ENCODE data around the gene VIPR1. TPM values are rescaled to one million over a fixed set of nuclear protein-coding genes. Genes with fewer than 3 reads are reported as not detected.

VIPR1 gene
- total and polyA plus RNA-seq, 2 donors (not counting 1 experiment from before 2014, with no cell fraction given) = 0.11 TPM; not detected in 1

DNA sequence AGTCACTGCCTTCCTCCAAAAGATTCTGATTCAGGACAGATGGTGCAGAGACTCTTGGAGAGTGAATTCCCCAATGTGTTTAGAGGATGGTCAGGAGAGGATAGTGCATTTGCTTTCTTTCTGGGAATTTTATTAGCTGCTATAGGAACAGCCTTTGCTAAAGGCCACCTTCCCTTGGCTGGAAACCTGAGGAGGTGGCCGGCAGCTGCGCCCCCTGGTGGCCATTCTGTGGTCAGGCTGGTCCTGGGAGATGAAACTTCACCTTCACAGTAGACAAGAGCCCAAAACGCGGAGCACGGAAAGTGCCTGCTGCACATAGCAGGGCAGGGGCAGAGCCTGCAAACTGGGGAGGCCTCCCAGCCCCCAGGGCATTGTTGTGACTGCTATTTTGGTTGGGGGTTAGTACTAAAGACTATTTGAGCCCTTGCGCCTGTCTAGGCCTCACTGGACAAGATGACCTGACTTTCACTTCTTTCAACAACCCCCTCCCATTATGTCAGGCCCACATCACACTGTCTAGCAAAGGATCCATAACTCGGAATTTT is 45.0 kb downstream of the VIPR1 start:
- no peaks in the 10 kb centered on the region for H3K27me3 ChIP-seq (ENCODE audit: control insufficient read depth, insufficient read depth, low read length)
- H3K4me3 ChIP-seq (replicated peaks in 1 of 4; ENCODE audit: control extremely low read depth in 1 of 4, insufficient read depth in 1 of 4, low read depth in 3 of 4, low read length in 4 of 4) = no peak overlapping the region
- DNase-seq (ENCODE audit: low read depth in 2 of 2) = peak; percentile 36 to 54
- H3K9ac ChIP-seq (ENCODE audit: insufficient read depth, low read length) = no peak overlapping the region
- H3K9me3 ChIP-seq (ENCODE audit: control insufficient read depth, insufficient read depth, low read depth, low read length) = no peaks in the 10 kb centered on the region
- no peak overlapping the region for H3K27ac ChIP-seq (ENCODE audit: insufficient read depth, low read length)
- H2AFZ ChIP-seq (ENCODE audit: low read length) = no peak overlapping the region
- H3K4me1 ChIP-seq (ENCODE audit: control insufficient read depth, extremely low read depth, insufficient read depth, low read length) = no peaks in the 10 kb centered on the region
- no peaks in the 10 kb centered on the region for H4K20me1 ChIP-seq (ENCODE audit: control insufficient read depth, extremely low read depth, insufficient read depth, low read length)
- no peak for TF ChIP-seq EZH2 (IDR thresholded peaks at IDR 0.05; ENCODE audit: low read length, missing control alignments)
- TF ChIP-seq, protein P1, sequence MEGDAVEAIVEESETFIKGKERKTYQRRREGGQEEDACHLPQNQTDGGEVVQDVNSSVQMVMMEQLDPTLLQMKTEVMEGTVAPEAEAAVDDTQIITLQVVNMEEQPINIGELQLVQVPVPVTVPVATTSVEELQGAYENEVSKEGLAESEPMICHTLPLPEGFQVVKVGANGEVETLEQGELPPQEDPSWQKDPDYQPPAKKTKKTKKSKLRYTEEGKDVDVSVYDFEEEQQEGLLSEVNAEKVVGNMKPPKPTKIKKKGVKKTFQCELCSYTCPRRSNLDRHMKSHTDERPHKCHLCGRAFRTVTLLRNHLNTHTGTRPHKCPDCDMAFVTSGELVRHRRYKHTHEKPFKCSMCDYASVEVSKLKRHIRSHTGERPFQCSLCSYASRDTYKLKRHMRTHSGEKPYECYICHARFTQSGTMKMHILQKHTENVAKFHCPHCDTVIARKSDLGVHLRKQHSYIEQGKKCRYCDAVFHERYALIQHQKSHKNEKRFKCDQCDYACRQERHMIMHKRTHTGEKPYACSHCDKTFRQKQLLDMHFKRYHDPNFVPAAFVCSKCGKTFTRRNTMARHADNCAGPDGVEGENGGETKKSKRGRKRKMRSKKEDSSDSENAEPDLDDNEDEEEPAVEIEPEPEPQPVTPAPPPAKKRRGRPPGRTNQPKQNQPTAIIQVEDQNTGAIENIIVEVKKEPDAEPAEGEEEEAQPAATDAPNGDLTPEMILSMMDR (conservative IDR thresholded peaks at IDR 0.05 in 1 of 2, IDR thresholded peaks at IDR 0.05 in 1 of 2; ENCODE audit: low read depth in 1 of 2, low read length in 2 of 2) = peak; percentile 91 to 92
- H3K36me3 ChIP-seq (ENCODE audit: control insufficient read depth, insufficient read depth, low read length) = no peaks in the 10 kb centered on the region
- H3K79me2 ChIP-seq (ENCODE audit: control insufficient read depth, insufficient read depth, low read length) = no peaks in the 10 kb centered on the region
- no peak overlapping the region for H3K4me2 ChIP-seq (ENCODE audit: extremely low read depth, insufficient read depth, low read length)

DNA sequence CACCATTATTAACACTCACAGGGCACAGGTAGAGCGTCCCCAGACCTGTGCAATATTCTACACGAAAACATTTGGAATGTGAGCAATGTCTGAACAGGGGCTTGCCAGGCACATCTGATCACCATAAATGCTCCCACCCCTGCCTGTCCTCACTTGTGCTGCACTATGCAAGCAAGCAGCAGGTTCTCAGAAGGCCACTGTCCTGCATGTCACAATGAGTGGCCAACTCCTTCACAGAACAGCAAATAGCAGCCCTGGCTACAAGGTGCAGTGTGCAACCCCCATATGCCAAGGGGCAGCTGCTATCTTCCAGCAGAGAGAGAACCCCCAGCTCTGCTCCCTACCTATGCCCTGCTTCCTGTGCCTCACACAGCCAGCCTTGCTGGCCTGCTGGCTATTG is 46.7 kb downstream of the VIPR1 start:
- Histone ChIP-seq H3K36me3 (ENCODE audit: control insufficient read depth, insufficient read depth, low read length) (peaks cover 2% of the 10 kb centered on the region), H3K9me3 (ENCODE audit: control insufficient read depth, insufficient read depth, low read depth, low read length) (no peaks in the 10 kb centered on the region), H2AFZ (ENCODE audit: low read length) (no peak overlapping the region), H3K4me3 (replicated peaks in 1 of 4; ENCODE audit: control extremely low read depth in 1 of 4, insufficient read depth in 1 of 4, low read depth in 3 of 4, low read length in 4 of 4) (no peak overlapping the region), H3K27ac (ENCODE audit: insufficient read depth, low read length) (no peak overlapping the region), H3K4me2 (ENCODE audit: extremely low read depth, insufficient read depth, low read length) (no peak overlapping the region), H4K20me1 (ENCODE audit: control insufficient read depth, extremely low read depth, insufficient read depth, low read length) (no peaks in the 10 kb centered on the region), H3K79me2 (ENCODE audit: control insufficient read depth, insufficient read depth, low read length) (no peaks in the 10 kb centered on the region), H3K4me1 (ENCODE audit: control insufficient read depth, extremely low read depth, insufficient read depth, low read length) (no peaks in the 10 kb centered on the region), H3K27me3 (ENCODE audit: control insufficient read depth, insufficient read depth, low read length) (no peaks in the 10 kb centered on the region), H3K9ac (ENCODE audit: insufficient read depth, low read length) (no peak overlapping the region)
- no peak for DNase-seq (ENCODE audit: low read depth in 2 of 2)
- TF ChIP-seq, protein P1 (conservative IDR thresholded peaks at IDR 0.05 in 1 of 2, IDR thresholded peaks at IDR 0.05 in 1 of 2; ENCODE audit: low read depth in 1 of 2, low read length in 2 of 2) = no peak
- TF ChIP-seq EZH2 (IDR thresholded peaks at IDR 0.05; ENCODE audit: low read length, missing control alignments) = no peak

DNA sequence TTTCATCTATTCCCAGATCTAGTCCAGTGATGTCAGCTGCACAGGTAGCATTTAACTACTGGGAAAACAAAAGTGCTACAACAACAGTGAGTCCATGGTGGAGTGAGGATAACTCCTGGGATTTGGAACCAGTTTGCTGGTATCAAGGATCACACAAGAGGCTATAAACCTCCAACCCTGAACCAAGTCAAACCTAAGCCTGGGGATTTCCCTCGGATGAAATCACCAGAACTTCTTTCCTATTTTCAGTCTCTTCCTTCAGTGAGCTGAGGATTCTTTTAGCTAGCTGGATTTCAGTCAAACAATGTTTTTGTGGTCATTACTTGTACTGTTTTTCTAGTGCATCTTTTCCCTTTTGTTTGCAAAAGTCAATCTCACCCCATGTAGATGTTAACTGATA is 47.8 kb downstream of the VIPR1 start:
- Histone ChIP-seq H3K9ac (ENCODE audit: insufficient read depth, low read length) (no peak overlapping the region), H3K4me1 (ENCODE audit: control insufficient read depth, extremely low read depth, insufficient read depth, low read length) (no peaks in the 10 kb centered on the region), H3K9me3 (ENCODE audit: control insufficient read depth, insufficient read depth, low read depth, low read length) (no peaks in the 10 kb centered on the region), H3K4me2 (ENCODE audit: extremely low read depth, insufficient read depth, low read length) (no peak overlapping the region), H3K27ac (ENCODE audit: insufficient read depth, low read length) (no peak overlapping the region), H4K20me1 (ENCODE audit: control insufficient read depth, extremely low read depth, insufficient read depth, low read length) (no peaks in the 10 kb centered on the region), H3K79me2 (ENCODE audit: control insufficient read depth, insufficient read depth, low read length) (no peaks in the 10 kb centered on the region), H2AFZ (ENCODE audit: low read length) (no peak overlapping the region), H3K4me3 (replicated peaks in 1 of 4; ENCODE audit: control extremely low read depth in 1 of 4, insufficient read depth in 1 of 4, low read depth in 3 of 4, low read length in 4 of 4) (no peak overlapping the region), H3K36me3 (ENCODE audit: control insufficient read depth, insufficient read depth, low read length) (peaks cover 2% of the 10 kb centered on the region), H3K27me3 (ENCODE audit: control insufficient read depth, insufficient read depth, low read length) (no peaks in the 10 kb centered on the region)
- no peak for DNase-seq (ENCODE audit: low read depth in 2 of 2)
- TF ChIP-seq, protein P1 (conservative IDR thresholded peaks at IDR 0.05 in 1 of 2, IDR thresholded peaks at IDR 0.05 in 1 of 2; ENCODE audit: low read depth in 1 of 2, low read length in 2 of 2) = no peak
- no peak for TF ChIP-seq EZH2 (IDR thresholded peaks at IDR 0.05; ENCODE audit: low read length, missing control alignments)
